Upper lobe of left lung (tissue), 4 donors: Measurements from ENCODE around the gene PTPRG.

Source experiments
- EP300 ChIP-seq, 4 donors: sonication (generic); formaldehyde crosslinking; IDR thresholded peaks; one replicate each; pipeline ENCODE4 v1.5.1; 2017; ENCODE audit warnings: antibody characterized with exemption in 4 of 4, control low read depth in 2 of 4
- POLR2A ChIP-seq, 4 donors: fragments of 450-650 bp; IDR thresholded peaks; one replicate each; pipeline ENCODE4 v1.5.1; 2016 to 2017; ENCODE audit warnings: antibody characterized with exemption in 4 of 4, mild to moderate bottlenecking in 2 of 4

DNA sequence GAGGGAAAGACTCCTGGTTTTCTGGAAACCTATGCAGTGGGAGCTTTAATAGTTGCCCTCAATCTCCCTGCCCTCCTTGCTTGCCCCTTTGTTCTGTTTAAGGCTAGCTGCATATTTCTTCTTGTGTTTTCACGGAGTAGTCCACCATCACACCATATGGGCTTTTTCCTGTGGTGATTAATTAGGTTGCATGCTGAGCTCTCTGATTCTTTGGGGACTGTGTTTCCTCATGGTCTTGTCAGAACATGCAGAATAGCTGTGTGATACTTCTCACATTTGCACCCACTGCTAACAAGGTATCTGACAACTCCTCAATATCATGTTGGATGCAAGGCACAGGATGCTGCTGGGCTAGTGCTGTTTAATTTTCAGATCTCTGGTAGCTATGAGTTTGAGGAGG lies 139.6 kb downstream of the PTPRG start:
- no peak for TF ChIP-seq EP300 (IDR thresholded peaks at IDR 0.05)
- TF ChIP-seq POLR2A (IDR thresholded peaks at IDR 0.05): no peak
